Measurements from ENCODE around the gene RHBDD3.
"Not testable (repeated sequence)": the region's sequence is repeated elsewhere in the genome, so short reads cannot be mapped to it uniquely, and the experiment has no call there.

RHBDD3 gene

DNA sequence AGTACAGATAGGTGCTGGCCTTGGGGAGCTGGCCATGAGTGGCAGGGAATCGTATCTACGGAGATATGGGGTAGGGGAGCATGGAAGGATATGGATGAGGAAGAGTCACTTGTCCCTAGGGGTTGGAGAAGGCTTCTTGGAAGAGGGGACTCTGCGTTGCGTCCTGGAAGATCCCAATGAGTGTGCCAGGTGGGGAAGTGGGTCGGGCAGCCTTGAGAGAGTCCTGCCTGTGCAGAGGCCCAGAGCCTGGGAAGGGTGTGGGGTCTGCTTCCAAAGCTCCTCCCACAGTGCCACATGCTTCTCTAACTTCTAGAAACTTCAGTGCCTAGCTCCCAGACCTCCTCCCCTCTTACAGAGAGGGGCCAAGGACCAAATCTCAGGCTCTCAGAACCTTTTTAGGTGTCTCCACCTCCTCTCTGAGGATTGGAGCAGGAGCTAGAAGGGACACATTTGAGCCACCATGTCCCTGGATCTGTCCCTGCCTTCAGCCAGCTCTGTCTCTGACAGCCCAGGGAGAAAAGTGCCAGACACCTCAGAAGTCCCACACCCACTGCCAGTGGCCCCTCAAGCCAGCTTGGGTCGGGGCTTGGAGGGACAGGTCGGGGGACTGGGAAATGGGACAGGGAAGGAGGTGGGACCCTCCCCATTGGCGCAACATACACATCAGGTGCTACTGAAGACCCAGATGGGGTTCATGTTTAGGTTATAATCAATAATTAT lies 11.0 kb downstream of the RHBDD3 start:
- Histone ChIP-seq H3K9ac (ENCODE audit: low read depth, low read length) (no peak overlapping the region), H3K36me3 (ENCODE audit: control insufficient read depth, insufficient read depth, low read length) (peaks cover 22% of the 10 kb centered on the region), H3K27ac (ENCODE audit: low read depth, low read length) (no peak overlapping the region), H3K9me3 (ENCODE audit: control insufficient read depth, insufficient read depth, low read length) (no peaks in the 10 kb centered on the region), H3K4me1 (ENCODE audit: control insufficient read depth, insufficient read depth, low read length) (no peaks in the 10 kb centered on the region; the same call in 1 of the 2 replicates), H3K4me3 (ENCODE audit: low read depth, low read length) (no peak overlapping the region), H3K27me3 (ENCODE audit: control insufficient read depth, insufficient read depth, low read length) (no peaks in the 10 kb centered on the region)

DNA sequence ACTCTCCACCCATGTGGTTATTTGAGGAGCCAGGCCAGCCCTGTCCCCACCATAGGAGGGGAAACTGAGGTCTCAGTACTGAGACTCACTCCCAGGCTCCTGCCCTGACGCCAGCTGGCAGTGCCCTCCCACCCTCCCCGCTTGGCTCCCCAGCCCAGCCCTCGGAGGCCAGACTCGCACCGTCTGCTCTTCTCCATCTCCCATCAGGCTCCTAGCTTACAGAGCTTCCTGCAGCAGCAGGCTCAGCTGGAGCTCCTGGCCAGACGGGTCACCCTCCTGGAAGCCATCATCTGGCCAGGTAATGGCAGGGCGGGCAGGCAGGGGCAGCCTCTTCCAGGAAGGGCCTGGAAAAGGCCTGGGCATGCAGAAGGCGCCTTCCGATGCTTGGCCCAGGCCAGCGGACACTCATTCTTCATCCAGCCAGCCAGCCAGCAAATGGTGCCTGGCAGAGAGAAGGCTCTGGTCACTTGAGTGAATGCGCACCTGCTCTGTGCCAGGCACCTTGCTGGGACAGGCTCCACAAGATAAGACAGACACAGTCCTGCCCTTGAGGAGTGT lies 12.6 kb downstream of the RHBDD3 start:
- Histone ChIP-seq H3K36me3 (ENCODE audit: control insufficient read depth, insufficient read depth, low read length) (peaks cover 11% of the 10 kb centered on the region), H3K9me3 (ENCODE audit: control insufficient read depth, insufficient read depth, low read length) (no peaks in the 10 kb centered on the region), H3K27ac (ENCODE audit: low read depth, low read length) (no peak overlapping the region), H3K27me3 (ENCODE audit: control insufficient read depth, insufficient read depth, low read length) (no peaks in the 10 kb centered on the region), H3K4me1 (ENCODE audit: control insufficient read depth, insufficient read depth, low read length) (no peaks in the 10 kb centered on the region; the same call in 1 of the 2 replicates), H3K4me3 (ENCODE audit: low read depth, low read length) (no peak overlapping the region), H3K9ac (ENCODE audit: low read depth, low read length) (no peak overlapping the region)

DNA sequence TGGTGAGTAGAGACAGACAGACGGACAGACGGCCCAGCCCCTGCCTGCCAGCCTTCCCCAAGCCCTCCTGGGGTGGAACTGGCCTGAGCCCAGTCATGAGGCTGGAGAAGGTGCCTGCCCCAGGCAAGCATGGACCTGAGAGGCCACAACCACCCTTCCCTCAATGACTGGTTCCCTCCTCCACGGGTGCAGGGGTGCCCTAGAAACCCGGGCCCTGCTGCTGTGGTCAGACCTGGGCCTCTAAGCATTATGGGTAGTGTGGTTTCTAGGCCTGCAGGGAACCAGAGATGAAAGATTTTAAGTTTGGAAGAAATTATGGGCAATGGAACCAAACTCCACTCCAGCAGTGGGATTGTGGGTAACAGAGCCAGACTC lies 13.5 kb downstream of the RHBDD3 start:
- Histone ChIP-seq H3K4me3 (ENCODE audit: low read depth, low read length) (no peak overlapping the region), H3K27me3 (ENCODE audit: control insufficient read depth, insufficient read depth, low read length) (no peaks in the 10 kb centered on the region), H3K9ac (ENCODE audit: low read depth, low read length) (no peak overlapping the region), H3K36me3 (ENCODE audit: control insufficient read depth, insufficient read depth, low read length) (peaks cover 5% of the 10 kb centered on the region; the same call in 1 of the 2 replicates), H3K9me3 (ENCODE audit: control insufficient read depth, insufficient read depth, low read length) (no peaks in the 10 kb centered on the region), H3K27ac (ENCODE audit: low read depth, low read length) (no peak overlapping the region), H3K4me1 (ENCODE audit: control insufficient read depth, insufficient read depth, low read length) (no peaks in the 10 kb centered on the region; the same call in 1 of the 2 replicates)

DNA sequence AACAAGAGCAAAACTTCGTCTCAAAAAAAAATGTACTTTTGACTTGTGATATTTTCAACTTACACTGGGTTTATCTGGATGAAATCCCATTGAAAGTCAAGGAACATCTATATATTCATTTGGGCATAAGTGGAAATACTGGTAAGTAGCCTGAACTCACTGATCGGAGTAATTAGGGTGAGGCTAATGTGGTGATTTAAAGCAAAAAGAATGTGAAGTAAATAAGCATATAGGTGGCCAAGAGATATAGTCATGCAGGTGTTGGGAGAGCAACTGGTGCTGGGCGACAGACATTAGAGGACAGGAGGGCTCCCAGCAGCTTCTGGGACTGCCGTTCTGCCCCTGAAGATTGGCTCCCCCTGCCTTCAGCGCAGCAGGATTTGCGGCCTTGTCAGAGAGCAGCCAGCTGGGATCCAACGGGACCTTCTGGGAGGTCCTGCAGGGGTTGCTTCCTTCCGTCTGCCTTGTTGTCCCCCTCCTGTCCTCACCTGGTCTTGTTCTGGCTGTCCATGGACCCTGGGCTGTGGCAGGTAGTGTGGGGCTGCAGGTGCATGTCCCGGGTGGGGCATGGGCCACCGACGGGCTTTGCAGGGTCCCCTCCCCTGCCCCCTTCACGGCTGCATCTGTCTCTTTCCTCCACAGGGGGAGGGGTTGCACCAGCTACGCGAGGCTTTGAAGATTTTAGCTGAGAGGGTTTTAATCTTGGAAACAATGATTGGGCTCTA lies 14.1 kb downstream of the RHBDD3 start:
- 0 out of 2 replicates have a peak, but pooled peaks cover under 1% of the 10 kb centered on the region for H3K36me3 ChIP-seq (ENCODE audit: control insufficient read depth, insufficient read depth, low read length)
- no peaks in the 10 kb centered on the region for H3K27me3 ChIP-seq (ENCODE audit: control insufficient read depth, insufficient read depth, low read length)
- H3K27ac ChIP-seq (ENCODE audit: low read depth, low read length): no peak overlapping the region
- no peak overlapping the region for H3K9ac ChIP-seq (ENCODE audit: low read depth, low read length)
- no peaks in the 10 kb centered on the region; the same call in 1 of the 2 replicates for H3K4me1 ChIP-seq (ENCODE audit: control insufficient read depth, insufficient read depth, low read length)
- no peaks in the 10 kb centered on the region for H3K9me3 ChIP-seq (ENCODE audit: control insufficient read depth, insufficient read depth, low read length)
- H3K4me3 ChIP-seq (ENCODE audit: low read depth, low read length): no peak overlapping the region

DNA sequence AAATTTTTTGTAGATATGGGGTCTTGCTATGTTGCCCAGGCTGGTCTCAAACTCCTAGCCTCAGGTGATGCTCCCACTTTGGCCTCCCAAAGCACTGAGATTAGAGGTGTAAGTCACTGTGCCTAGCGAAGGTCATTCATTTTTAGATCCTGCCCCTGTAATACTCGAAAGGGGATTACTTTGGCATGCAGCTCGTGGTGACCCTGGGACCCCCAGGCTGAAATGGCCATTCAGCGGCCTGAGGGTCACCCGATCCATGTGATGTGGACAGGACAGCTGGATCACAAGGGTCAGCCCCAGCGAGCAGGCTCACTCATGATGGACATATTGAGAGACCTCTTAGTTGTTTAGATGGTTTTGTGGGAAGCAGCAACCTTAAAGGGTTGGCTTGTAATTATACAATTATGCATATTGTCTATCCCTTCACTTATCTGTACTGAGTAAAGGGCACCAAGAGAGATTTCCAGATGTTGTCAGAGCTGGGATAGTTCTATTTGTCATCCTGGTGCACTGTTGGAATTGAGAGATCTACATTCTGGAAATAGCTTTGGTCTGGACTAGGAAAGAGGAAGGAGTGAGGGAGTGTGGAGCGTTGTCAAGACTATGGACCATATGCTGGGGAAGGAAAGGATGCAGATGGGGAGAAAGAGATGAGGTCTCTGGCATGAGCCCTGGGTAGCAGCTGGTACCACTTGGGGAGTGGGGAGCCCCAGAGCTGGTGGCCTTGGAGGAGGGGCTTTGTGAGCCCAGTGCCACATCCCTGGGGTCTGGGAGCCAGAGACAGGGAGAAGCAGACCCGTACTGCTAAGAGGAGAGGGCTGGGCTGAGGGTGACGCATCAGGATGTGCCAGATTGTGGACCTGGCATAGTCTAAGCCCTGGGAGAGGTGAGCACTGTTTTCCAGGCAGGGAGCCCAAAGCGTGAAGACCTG lies 15.5 kb downstream of the RHBDD3 start:
- no peak overlapping the region for H3K9ac ChIP-seq (ENCODE audit: low read depth, low read length)
- no peaks in the 10 kb centered on the region; the same call in 1 of the 2 replicates for H3K4me1 ChIP-seq (ENCODE audit: control insufficient read depth, insufficient read depth, low read length)
- H3K27ac ChIP-seq (ENCODE audit: low read depth, low read length): no peak overlapping the region
- no peaks in the 10 kb centered on the region for H3K36me3 ChIP-seq (ENCODE audit: control insufficient read depth, insufficient read depth, low read length)
- H3K9me3 ChIP-seq (ENCODE audit: control insufficient read depth, insufficient read depth, low read length): no peaks in the 10 kb centered on the region
- H3K4me3 ChIP-seq (ENCODE audit: low read depth, low read length): no peak overlapping the region
- no peaks in the 10 kb centered on the region for H3K27me3 ChIP-seq (ENCODE audit: control insufficient read depth, insufficient read depth, low read length)

DNA sequence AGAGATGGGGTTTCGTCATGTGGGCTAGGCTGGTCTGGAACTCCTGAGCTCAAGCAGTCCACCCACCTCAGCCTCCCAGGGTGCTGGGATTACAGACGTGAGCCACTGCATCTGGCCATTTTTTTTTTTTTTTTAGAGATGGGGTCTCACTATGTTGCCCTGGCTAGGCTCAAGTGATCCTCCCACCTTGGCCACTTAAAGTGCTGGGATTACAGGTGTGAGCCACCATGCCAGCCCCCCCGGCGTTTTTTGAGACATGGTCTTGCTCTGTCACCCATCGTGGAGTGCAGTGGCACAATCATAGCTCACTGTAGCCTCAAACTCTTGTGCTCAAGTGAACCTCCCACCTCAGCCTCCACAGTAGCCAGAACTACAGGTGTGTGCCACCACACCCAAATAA lies 16.5 kb downstream of the RHBDD3 start:
- Histone ChIP-seq H3K36me3 (ENCODE audit: control insufficient read depth, insufficient read depth, low read length) (no peaks in the 10 kb centered on the region), H3K9me3 (ENCODE audit: control insufficient read depth, insufficient read depth, low read length) (no peaks in the 10 kb centered on the region), H3K4me1 (ENCODE audit: control insufficient read depth, insufficient read depth, low read length) (no peaks in the 10 kb centered on the region; the same call in 1 of the 2 replicates), H3K9ac (ENCODE audit: low read depth, low read length) (no peak overlapping the region), H3K27me3 (ENCODE audit: control insufficient read depth, insufficient read depth, low read length) (no peaks in the 10 kb centered on the region), H3K27ac (ENCODE audit: low read depth, low read length) (no peak overlapping the region), H3K4me3 (ENCODE audit: low read depth, low read length) (no peak overlapping the region)

DNA sequence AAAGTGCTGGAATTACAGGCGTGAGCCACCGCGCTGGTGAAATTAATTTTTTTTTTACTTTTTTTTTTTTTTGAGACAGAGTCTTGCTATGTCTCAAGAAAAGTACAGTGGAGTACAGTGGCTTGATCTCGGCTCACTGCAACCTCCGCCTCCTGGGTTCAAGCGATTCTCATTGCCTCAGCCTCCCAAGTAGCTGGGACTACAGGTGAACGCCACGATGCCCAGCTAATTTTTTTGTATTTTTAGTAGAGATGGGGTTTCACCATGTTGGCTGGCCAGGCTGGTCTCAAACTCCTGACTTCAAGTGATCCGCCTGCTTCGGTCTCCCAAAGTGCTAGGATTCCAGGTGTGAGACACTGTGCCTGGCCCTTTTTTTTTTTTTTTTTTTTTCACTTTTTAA lies 19.9 kb downstream of the RHBDD3 start:
- H3K36me3 ChIP-seq (ENCODE audit: control insufficient read depth, insufficient read depth, low read length); H3K27ac ChIP-seq (ENCODE audit: low read depth, low read length): not testable (repeated sequence)

DNA sequence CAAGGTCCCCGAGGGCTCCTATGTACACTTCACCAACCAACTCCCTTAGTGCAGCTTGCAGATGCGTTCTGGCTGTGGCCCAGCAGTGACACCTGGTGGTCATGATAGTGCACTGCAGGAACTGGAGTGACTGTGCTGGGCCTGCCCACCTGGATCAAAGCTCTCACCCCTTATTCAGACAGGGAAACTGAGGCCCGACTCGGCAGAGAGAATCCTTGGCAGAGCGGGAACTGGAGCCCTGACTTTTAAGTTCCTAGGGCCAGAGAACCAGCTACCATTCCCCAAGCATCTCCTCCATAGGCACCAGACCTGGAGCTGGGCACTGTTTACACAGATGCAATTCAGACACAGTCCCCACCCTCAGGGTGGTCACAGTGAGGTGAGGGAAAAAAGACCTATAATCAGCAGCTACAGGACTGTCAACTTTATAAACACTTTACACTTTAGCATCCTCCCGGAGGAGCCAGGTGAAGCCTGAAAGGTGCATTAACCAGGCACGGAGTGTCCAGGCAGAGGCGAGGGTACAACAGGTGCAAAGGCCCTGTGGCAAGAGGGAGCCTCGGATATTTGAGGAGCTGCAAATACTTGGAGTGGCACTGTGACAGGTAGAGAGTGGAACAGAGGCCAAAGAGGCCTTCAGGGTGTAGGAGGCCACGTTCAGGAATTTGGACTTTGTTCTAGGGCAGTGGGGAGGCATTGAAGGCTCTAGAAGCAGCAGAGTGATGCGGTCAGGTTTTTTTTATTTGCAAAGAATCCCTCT lies 22.0 kb downstream of the RHBDD3 start:
- Histone ChIP-seq H3K27ac (ENCODE audit: low read depth, low read length) (no peak overlapping the region), H3K4me3 (ENCODE audit: low read depth, low read length) (no peak overlapping the region), H3K4me1 (ENCODE audit: control insufficient read depth, insufficient read depth, low read length) (no peaks in the 10 kb centered on the region), H3K27me3 (ENCODE audit: control insufficient read depth, insufficient read depth, low read length) (no peaks in the 10 kb centered on the region), H3K9me3 (ENCODE audit: control insufficient read depth, insufficient read depth, low read length) (no peaks in the 10 kb centered on the region), H3K9ac (ENCODE audit: low read depth, low read length) (no peak overlapping the region), H3K36me3 (ENCODE audit: control insufficient read depth, insufficient read depth, low read length) (no peaks in the 10 kb centered on the region)

More for the DNA sequence above, 19.9 kb downstream of the RHBDD3 start:
- not testable (repeated sequence) for H3K4me1 ChIP-seq (ENCODE audit: control insufficient read depth, insufficient read depth, low read length); H3K9ac ChIP-seq (ENCODE audit: low read depth, low read length); H3K9me3 ChIP-seq (ENCODE audit: control insufficient read depth, insufficient read depth, low read length); H3K4me3 ChIP-seq (ENCODE audit: low read depth, low read length); H3K27me3 ChIP-seq (ENCODE audit: control insufficient read depth, insufficient read depth, low read length)

DNA sequence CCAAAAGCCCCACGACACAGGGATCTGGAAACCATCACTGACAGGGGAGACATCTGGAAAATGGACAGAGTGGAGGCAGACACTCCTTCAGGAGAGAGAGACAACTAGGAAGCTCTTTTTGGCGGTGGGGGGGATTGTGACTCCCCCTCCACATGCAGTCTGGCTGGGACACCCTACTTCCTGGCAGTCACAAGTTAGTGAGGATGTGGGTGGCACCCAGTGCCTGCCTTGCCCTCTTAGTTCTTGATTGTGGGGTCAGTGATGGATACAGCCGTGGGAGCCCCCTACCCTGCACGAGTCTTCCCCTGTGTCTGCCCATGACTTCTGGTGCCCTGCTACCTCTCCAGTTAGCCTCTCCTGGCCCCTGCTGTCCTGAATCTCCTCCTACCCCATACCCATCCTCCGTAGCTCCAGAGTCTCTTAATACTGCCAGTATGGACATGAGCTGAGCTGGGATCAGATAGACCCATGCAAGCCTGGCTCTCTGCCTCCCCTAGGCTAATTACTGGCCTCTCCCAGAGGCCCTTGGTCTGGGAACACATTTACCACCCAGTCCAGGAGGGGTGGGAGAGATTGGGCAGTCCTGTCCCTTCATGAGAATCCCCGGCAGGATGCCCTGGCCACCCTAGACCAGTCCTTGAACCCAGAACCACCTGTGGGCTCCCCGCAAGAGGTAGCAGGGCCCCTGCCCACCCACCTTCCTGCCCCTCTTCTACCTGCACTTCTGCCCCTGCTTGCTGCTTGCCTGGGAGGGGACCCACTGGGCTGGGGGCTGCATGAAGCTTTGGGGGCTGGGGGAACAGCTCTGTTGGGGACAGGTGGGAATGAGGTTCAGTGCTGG lies 22.8 kb downstream of the RHBDD3 start:
- no peaks in the 10 kb centered on the region for H3K4me1 ChIP-seq (ENCODE audit: control insufficient read depth, insufficient read depth, low read length)
- H3K4me3 ChIP-seq (ENCODE audit: low read depth, low read length): no peak overlapping the region
- H3K27ac ChIP-seq (ENCODE audit: low read depth, low read length): no peak overlapping the region
- no peak overlapping the region for H3K9ac ChIP-seq (ENCODE audit: low read depth, low read length)
- H3K9me3 ChIP-seq (ENCODE audit: control insufficient read depth, insufficient read depth, low read length): no peaks in the 10 kb centered on the region
- H3K27me3 ChIP-seq (ENCODE audit: control insufficient read depth, insufficient read depth, low read length): no peaks in the 10 kb centered on the region
- no peaks in the 10 kb centered on the region for H3K36me3 ChIP-seq (ENCODE audit: control insufficient read depth, insufficient read depth, low read length)

All from HUES48 (cell line).